Stimulated activated CD8-positive, alpha-beta memory T cell treated with anti-CD3 and anti-CD28 coated beads, Interleukin-7, amount 100 ng/mL, for 48 hours (primary cell): ENCODE measurements around the gene FRAS1.
"Not testable (repeated sequence)": the region's sequence is repeated elsewhere in the genome, so short reads cannot be mapped to it uniquely, and the experiment has no call there.

Experiments used
- DNase-seq, 2 donors: peaks; one replicate each; pipeline ENCODE4 v3.0.0-alpha.2; 2020; ENCODE audit warnings: low read depth in 1 of 2; ENCODE audit errors: extremely low read depth in 1 of 2

Gene FRAS1

GRCh38 chr4:78481180-78481579 lies 424.1 kb downstream of the FRAS1 start:
- no peak for DNase-seq

DNA sequence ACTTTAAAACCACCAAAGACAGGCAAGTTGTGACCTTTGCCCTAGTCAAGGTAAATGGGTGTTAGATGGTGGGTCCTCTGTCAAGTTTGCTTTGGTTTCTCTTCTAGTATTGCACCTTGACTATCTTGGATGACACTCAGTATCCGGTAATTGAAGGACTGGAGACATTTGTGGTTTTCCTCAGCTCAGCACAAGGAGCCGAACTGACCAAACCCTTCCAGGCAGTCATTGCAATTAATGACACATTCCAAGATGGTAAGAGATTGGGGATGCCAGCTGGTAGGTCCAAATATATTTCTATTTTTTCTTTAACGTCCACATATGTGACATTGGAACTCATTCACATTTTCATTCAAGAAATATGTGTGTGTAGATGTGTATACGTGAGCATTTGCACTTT lies 425.2 kb downstream of the FRAS1 start:
- DNase-seq = no peak

DNA sequence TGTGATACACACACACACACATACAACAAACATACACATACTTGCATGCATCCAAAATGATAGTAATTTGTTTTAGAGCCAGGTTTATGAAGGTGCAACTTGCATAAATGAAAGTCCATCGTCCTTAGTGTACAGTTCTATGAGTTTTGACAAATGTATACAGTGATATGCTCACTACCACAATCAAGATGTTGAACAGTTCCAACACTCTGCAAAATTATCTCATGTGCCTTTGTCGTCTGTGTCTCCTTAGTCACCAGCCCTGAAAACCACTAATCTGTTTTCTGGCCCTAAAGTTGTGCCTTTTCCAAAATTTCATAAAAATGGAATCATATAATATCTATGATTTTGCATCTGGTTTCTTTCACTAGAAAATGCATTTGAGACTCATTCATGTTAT lies 426.7 kb downstream of the FRAS1 start:
- DNase-seq = no peak

- DNase-seq = no peak
Observed at GRCh38 chr4:78484574-78484973, 427.5 kb downstream of the FRAS1 start.

GRCh38 chr4:78493731-78494130 lies 436.6 kb downstream of the FRAS1 start:
- no peak for DNase-seq

- DNase-seq = no peak
Observed at GRCh38 chr4:78496021-78496643, 439.0 kb downstream of the FRAS1 start.

- DNase-seq = not testable (repeated sequence)
Observed at GRCh38 chr4:78506260-78506659, 449.1 kb downstream of the FRAS1 start.

GRCh38 chr4:78509043-78509442 lies 451.9 kb downstream of the FRAS1 start:
- no peak for DNase-seq

DNA sequence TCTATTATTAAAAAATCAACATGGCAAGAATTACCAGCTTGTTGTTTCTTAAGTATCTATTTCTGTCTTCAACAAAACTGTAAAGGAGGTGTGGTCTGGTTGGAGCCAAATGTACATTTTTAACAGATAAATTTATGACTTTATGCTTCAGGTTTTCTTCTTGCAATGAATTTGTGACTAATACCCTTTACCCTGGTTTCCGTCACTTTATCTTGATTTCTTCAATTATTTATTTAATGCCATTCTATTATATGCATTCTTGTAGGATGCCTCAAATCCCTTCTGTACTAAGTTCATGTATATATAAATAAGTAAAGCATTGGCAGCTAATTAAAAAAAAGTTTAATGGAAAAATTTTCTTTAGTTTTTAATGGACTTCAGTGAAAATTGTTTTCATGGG lies 453.0 kb downstream of the FRAS1 start:
- DNase-seq = no peak

- DNase-seq = no peak
Observed at GRCh38 chr4:78510681-78511080, 453.6 kb downstream of the FRAS1 start.

DNA sequence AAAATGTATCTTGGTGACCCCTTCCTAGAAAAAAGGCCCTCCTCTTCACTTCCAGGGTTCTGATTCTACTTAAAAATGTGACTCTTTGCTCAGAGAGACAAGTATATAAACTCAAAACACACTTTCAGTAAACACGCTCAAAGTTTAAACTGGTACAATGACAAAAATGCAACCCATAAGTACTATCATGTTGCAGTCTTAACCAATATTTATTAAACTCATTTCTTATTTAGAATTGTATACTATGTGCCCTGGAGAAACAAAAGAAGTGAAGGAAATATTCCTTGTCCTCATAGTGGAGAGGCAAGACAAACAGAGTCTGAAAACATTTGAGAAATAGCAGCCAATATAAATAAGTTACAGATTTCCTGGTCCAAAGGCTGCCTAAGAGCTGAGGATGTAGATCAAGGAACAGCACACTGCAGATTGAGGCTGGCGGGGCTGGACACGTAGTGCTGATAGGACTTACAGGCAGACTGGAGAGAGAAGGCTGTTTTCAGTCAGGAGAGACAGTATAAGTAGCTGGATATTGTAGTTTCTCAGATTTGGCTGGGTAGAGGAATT lies 455.3 kb downstream of the FRAS1 start:
- no peak for DNase-seq

GRCh38 chr4:78513411-78513975 lies 456.4 kb downstream of the FRAS1 start:
- no peak for DNase-seq

DNA sequence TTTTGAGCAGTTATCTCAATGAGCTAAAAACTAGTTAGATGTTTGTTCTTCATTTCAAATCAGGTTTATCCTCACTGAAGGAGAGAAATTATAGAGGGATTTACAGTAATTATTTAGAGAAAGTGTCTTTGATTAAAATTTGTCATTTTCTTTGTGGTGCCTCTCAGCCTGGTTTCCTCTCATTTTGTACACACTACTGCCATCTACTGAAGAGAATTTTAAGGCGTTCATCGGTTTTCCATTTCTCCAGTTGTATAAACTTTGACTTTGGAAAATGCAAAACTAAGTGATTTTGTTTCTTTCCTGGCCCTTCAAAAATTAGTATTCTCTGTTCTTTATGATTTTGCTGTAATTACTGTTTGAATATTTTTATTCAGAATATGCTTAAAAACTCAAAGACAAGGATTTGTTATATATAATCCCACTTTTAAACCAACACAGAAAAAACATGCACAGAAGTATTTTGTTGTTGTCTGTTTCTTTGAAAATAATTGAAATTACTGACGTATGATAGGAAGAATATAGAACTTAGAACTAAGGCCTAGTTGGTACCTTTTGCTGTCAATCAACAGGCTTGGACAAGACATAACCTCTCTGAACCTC lies 460.0 kb downstream of the FRAS1 start:
- no peak for DNase-seq

GRCh38 chr4:78518561-78518960 lies 461.4 kb downstream of the FRAS1 start:
- DNase-seq = no peak

DNA sequence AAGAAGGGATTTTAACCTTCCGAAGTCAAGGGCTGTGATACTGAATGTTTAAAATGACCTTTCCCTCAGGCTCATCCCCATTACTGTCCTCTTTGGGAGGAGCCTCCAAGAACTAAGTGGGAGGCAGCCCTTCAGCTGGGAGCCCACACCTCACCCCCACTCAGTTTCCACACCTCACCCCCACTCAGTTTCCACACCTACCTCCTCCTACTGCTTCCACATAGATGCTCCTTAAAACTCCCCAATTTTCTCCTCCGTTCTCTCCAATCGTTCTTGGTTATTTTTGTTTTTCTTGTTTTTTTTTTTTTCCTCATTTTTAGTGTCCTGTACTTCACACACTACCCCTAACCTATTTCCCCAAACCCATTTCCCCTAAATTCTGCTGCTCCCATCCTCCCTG lies 462.8 kb downstream of the FRAS1 start:
- DNase-seq = no peak

DNA sequence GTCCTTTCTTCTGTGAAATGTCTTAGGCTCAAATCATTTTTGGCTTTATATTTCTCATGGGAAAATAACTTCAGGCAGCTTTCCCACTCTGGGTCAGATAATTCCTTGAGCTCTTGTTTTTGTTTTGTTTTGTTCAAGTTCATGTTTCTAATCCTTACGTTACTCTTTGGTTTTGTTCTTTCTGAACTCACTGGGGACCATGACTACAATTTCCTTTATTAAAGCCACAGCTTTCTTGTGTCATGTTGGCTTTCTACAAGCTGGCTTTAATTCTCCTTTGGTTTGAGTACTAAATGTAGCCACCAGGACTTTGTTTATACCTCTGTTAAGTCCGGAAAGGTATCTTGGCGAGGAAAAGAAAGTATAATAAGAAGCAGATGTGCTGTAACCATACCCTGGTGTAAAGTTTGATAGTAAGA lies 463.7 kb downstream of the FRAS1 start:
- no peak for DNase-seq

DNA sequence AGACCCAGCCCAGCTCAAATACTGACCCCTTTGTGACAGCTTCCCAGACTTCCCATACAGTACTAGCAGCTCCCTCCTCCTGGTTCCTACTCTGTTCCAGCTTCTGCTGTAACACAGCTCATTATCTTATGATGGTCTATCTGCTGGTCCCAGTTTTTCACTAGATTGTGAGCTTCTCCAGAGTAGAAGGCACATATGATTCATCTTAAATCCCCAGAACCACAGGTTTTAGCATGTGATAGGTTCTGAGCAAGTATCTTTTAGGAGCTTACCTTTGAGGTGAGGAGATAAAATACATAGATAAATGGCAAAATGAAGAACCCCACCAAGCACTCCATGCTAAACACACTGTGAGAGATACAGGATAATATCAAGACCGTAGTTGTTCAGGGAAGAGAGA lies 466.9 kb downstream of the FRAS1 start:
- no peak for DNase-seq

- DNase-seq = no peak
Observed at GRCh38 chr4:78525559-78525958, 468.4 kb downstream of the FRAS1 start.

GRCh38 chr4:78527103-78527502 lies 470.0 kb downstream of the FRAS1 start:
- no peak for DNase-seq

DNA sequence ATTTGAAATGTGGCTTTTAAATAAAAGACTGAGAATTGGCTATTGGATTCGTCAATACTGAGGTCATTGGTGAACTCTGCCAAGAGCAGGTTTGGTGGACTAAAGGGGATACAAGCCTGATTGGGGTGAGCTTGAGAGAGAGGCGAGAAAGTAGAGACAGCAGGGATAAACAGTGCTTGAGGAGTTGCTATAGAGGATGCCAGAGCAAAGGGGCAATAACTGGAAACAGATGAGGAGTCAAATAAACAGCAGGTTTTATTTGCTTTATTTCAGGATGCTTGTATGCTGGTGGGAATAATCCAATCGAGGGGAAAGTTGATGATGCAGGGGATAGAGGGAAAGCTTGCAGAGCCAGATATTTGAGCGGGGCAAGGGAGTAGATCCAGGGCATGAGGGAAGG lies 470.4 kb downstream of the FRAS1 start:
- DNase-seq = no peak

DNA sequence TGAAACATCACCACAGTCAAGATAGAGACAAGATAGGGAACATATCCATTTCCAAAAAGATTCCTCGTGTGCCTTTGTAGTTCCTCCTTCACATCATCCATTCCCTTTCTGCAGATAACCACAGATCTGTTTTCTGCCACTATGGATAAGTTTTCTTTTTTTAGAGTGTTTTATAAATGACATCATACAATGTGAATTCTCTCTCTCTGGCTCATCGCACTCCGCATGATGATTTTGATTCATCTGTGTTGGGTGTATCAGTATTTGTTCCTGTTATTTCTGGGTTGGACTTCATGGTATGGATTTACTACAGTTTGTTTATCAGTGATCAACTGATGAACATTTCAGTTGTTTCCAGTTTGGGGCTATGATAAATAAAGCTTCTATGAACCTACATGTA lies 471.2 kb downstream of the FRAS1 start:
- no peak for DNase-seq

DNA sequence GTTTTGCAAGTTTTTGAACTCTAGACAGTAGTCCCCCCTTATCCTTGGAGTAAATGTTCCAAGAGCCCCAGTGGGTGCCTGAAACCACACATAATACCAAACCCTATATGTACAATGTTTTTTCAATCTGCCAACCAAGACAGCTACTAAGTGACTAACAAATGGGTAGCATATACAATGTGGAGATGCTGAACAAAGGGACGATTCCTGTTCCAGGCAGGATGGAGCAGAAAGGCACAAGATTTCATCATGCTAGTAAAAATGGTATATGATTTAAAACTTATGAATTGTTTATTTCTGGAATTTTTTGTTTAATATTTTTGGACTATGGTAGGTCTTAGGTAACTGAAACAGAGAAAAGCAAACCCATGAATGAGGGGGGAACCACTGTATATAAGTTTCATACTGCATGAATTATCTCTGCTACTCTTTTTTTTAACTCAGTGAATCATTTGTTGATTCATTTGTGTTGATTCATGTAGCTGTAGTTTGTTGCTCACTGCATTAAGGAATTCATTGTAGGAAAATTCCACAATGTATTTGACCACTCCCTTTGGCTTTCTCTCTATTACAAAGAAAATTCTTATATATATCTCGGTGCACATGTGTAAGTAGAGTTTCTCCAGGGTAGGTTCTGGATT lies 472.6 kb downstream of the FRAS1 start:
- DNase-seq = no peak
